DOHH2 (cell line): ENCODE measurements around the gene FLT3.

Experiments
- CTCF ChIP-seq: fragments of 200-600 bp; sonication (generic); IDR thresholded peaks from one replicate; pipeline ENCODE4 v1.5.1; 2014; ENCODE audit warnings: antibody characterized with exemption, mild to moderate bottlenecking, low read depth, low read length; ENCODE audit not compliant: poor library complexity, severe bottlenecking
- EZH2phosphoT487 ChIP-seq: fragments of 200-600 bp; sonication (generic); IDR thresholded peaks from 2 replicates; pipeline ENCODE4 v1.6.1; 2017; ENCODE audit warnings: borderline replicate concordance, mild to moderate bottlenecking, antibody characterized with exemption, low read length, moderate library complexity, mixed read lengths

GRCh38 chr13:27985600-27985999, 114.8 kb downstream of the FLT3 start:
- TF ChIP-seq CTCF (no peak), EZH2phosphoT487 (no peak)
